Measurements from ENCODE around the gene KDM4B. TPM values are rescaled to one million over a fixed set of nuclear protein-coding genes. Genes with fewer than 3 reads are reported as not detected.
A peak's percentile ranks its signal among the peaks of the same experiment; 100 is the strongest.

The KDM4B gene
- total and polyA plus RNA-seq, 9 of the 15 experiments (the other 6 are each of a cell fraction or from before 2014, with no cell fraction given): 0.21 to 29.9 (median 7.3) TPM

DNA sequence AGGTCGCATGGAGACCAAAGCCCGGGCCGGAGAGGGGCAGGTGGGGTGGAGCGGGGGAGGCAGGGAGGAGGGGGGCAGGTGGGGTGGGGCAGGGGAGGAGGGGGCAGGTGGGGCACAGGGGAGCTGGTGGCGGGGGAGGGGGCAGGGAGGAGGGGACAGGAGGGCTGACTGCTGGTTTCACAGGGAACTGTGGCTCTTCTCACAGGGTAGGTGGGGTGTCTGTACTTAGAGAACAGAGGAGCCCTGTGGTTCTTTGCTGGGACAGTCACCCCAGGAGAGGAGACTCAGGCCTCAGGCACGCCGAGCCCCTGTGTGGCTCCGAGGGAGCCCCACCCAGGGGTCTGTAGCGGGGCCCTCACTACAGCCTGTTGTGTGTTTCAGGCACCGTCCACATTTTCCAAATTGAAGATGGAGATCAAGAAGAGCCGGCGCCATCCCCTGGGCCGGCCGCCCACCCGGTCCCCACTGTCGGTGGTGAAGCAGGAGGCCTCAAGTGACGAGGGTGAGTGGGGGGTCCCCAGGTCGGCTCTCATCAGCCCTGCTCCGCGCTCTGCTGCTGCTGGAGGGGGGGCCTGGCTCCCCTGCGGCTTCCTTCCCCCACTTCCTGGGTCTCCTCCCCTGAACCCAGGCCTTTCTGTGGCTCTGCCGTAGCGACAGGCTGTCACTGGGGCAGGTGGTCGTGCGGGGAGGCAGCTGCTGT is 162.7 kb downstream of the KDM4B start:
- Histone ChIP-seq H3K4me2 (ENCODE audit: insufficient read depth, low read length) (no peak overlapping the region), H3K4me1 (replicated peaks in 1 of 2; ENCODE audit: control insufficient read depth in 2 of 2, insufficient read depth in 2 of 2, low read length in 2 of 2) (peaks cover 26 to 77% of the 10 kb centered on the region in 2 experiments), H3K27ac (ENCODE audit: extremely low read depth, low read depth, low read length) (no peak overlapping the region), H3K9me3 (replicated peaks; ENCODE audit: control insufficient read depth, insufficient read depth, low read depth, low read length) (no peaks in the 10 kb centered on the region), H4K20me1 (replicated peaks; ENCODE audit: control insufficient read depth, insufficient read depth, low read length) (no peaks in the 10 kb centered on the region), H3K36me3 (ENCODE audit: control insufficient read depth, insufficient read depth, low read length) (peaks cover 27% of the 10 kb centered on the region; the same call in 1 of the 3 replicates), H3K4me3 (no peak overlapping the region), H3K27me3 (ENCODE audit: control insufficient read depth in 2 of 2, insufficient read depth in 2 of 2, low read length in 2 of 2) (no peaks in the 10 kb centered on the region), H3K9me1 (ENCODE audit: control insufficient read depth, insufficient read depth, low read length) (no peaks in the 10 kb centered on the region), H3K79me2 (ENCODE audit: control insufficient read depth, insufficient read depth, low read length) (no peaks in the 10 kb centered on the region), H2AFZ (ENCODE audit: low read depth, low read length) (no peak overlapping the region), H3K9ac (ENCODE audit: insufficient read depth in 1 of 2, low read depth in 2 of 2, low read length in 2 of 2) (0 out of 4 replicates have a peak overlapping the region, but pooled peaks of 1 of the 2 experiments have one; percentile 26)
- TF ChIP-seq ZNF41 (CRISPR knock-in tag; conservative IDR thresholded peaks at IDR 0.05): no peak
- no peak for TF ChIP-seq RB1 (IDR thresholded peaks at IDR 0.05; ENCODE audit: low read depth)
- TF ChIP-seq, protein P1, sequence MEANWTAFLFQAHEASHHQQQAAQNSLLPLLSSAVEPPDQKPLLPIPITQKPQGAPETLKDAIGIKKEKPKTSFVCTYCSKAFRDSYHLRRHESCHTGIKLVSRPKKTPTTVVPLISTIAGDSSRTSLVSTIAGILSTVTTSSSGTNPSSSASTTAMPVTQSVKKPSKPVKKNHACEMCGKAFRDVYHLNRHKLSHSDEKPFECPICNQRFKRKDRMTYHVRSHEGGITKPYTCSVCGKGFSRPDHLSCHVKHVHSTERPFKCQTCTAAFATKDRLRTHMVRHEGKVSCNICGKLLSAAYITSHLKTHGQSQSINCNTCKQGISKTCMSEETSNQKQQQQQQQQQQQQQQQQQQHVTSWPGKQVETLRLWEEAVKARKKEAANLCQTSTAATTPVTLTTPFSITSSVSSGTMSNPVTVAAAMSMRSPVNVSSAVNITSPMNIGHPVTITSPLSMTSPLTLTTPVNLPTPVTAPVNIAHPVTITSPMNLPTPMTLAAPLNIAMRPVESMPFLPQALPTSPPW (CRISPR knock-in tag; IDR thresholded peaks at IDR 0.05): peak; percentile 46
- TF ChIP-seq POLR2G (IDR thresholded peaks at IDR 0.05; ENCODE audit: low read depth, low read length): peak; percentile 34; the same call in 1 of the 2 replicates
- no peak for TF ChIP-seq ZNF133 (CRISPR knock-in tag; IDR thresholded peaks at IDR 0.05)
- TF ChIP-seq, protein P2, sequence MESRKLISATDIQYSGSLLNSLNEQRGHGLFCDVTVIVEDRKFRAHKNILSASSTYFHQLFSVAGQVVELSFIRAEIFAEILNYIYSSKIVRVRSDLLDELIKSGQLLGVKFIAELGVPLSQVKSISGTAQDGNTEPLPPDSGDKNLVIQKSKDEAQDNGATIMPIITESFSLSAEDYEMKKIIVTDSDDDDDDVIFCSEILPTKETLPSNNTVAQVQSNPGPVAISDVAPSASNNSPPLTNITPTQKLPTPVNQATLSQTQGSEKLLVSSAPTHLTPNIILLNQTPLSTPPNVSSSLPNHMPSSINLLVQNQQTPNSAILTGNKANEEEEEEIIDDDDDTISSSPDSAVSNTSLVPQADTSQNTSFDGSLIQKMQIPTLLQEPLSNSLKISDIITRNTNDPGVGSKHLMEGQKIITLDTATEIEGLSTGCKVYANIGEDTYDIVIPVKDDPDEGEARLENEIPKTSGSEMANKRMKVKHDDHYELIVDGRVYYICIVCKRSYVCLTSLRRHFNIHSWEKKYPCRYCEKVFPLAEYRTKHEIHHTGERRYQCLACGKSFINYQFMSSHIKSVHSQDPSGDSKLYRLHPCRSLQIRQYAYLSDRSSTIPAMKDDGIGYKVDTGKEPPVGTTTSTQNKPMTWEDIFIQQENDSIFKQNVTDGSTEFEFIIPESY (CRISPR knock-in tag; IDR thresholded peaks at IDR 0.05): 0 out of 2 replicates have a peak, but pooled peaks have one; percentile 14
- ChIA-PET POLR2A (interaction anchor here (1.2 kb wide), 1 partner anchor 10 kb away, joined by 5 read pairs; no protein-coding TSS in a partner anchor), CTCF (ENCODE audit: low intra/inter-chr PET ratio) (no interaction called here)
- no peak for ATAC-seq
- in situ Hi-C loops (cut with MboI): no loop called here
- BruUV-seq (replicated peaks): no TSS peak
- FAIRE-seq: no peak
- intact Hi-C loops (cut with micrococcal nuclease): no loop called here
- DNase-seq (ENCODE audit: extremely low read depth in 1 of 4, low spot score in 3 of 4): peak in 3 of 4 experiments; percentile 46 to 80 (median 76)
- 82% methylated on average over 17 of the region's 25 CpGs for WGBS (ENCODE audit: insufficient coverage, low coverage, missing lambda C conversion rate)
